Skeletal muscle satellite cell (primary cell): ENCODE data around the gene SMS.

ENCODE experiments used
- H3K27me3 ChIP-seq: 2 replicates; pipeline ENCODE4 v1.7.0; 2013; ENCODE audit warnings: low read length; ENCODE audit not compliant: control insufficient read depth, insufficient read depth
- H3K36me3 ChIP-seq: 2 replicates; pipeline ENCODE4 v1.7.0; 2013; ENCODE audit warnings: mild to moderate bottlenecking, control low read depth, low read length; ENCODE audit not compliant: insufficient read depth
- H3K4me1 ChIP-seq: 2 replicates; pipeline ENCODE4 v1.7.0; 2013; ENCODE audit warnings: low read length; ENCODE audit not compliant: control insufficient read depth, insufficient read depth
- H3K4me2 ChIP-seq: 2 replicates; pipeline ENCODE4 v1.7.0; 2013; ENCODE audit warnings: mild to moderate bottlenecking, low read length
- H3K4me3 ChIP-seq: 2 replicates; pipeline ENCODE4 v1.7.0; 2013; ENCODE audit warnings: low read length
- H3K9ac ChIP-seq: 2 replicates; pipeline ENCODE4 v1.7.0; 2013; ENCODE audit warnings: mild to moderate bottlenecking, low read depth, low read length, moderate library complexity
- H3K9me3 ChIP-seq: replicated peaks from 2 replicates; pipeline ENCODE4 v1.7.0; 2013; ENCODE audit warnings: mild to moderate bottlenecking, control low read depth, low read length

Gene SMS

DNA sequence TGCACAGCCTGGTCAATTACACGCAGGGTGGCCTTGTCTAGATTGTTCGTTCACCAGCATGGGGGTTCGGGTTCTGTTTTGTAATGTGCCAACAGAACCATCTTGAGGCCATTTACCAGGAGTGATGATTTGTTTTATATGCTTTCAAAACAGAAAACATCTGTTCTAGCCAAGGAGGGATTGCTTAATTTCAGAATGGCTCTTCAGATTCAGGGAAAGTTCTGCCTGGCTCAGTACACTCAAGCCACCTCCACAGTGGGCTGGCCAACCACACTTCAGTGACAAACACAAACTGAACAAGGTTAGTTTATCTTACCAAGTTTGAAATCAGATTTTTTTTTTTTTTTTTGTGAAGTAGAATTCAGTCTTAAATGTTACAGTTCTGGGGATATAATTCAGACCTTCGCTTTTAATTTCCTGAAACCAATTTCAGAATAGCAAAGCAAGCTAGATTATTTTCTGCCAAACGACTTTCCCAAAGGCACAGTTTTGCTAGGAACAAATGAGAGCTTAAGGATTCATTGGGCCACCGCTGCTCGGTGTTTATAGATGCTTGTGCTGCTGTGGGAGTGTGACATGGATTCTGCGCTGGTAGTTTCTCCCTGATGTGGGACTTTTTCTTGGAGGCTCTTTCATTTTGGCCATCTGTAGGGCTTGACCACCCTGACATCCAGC lies 23.4 kb downstream of the SMS start:
- peak overlapping the region; percentile 12 for H3K9ac ChIP-seq
- H3K36me3 ChIP-seq: peaks cover 14% of the 10 kb centered on the region
- H3K9me3 ChIP-seq: no peaks in the 10 kb centered on the region
- peak overlapping the region; percentile 56 for H3K4me2 ChIP-seq
- H3K4me1 ChIP-seq: peaks cover 54% of the 10 kb centered on the region
- no peak overlapping the region for H3K4me3 ChIP-seq
- H3K27me3 ChIP-seq: no peaks in the 10 kb centered on the region

DNA sequence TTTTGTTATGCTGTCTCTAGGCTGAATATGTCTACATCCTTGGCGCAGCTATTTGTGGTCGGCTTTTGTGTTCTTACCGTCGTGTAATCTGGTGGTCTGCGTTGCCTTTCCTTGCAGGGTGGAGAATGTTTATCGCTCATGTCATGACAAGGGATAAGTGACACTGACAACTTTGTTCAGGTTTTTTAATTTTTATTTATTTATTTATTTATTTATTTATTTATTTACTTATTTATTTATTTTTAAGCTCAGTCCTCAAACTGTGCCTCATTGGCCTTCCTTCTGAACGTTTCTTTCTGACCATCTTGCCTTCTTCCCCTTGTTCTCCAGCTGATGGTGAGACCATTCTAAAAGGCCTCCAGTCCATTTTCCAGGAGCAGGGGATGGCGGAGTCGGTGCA lies 26.4 kb downstream of the SMS start:
- Histone ChIP-seq H3K27me3 (no peaks in the 10 kb centered on the region), H3K9me3 (no peaks in the 10 kb centered on the region), H3K36me3 (peaks cover 21% of the 10 kb centered on the region), H3K4me3 (no peak overlapping the region), H3K4me1 (peaks cover 26% of the 10 kb centered on the region), H3K9ac (no peak overlapping the region), H3K4me2 (no peak overlapping the region)

- Histone ChIP-seq H3K4me3 (no peak overlapping the region), H3K27me3 (no peaks in the 10 kb centered on the region), H3K9ac (no peak overlapping the region), H3K4me2 (no peak overlapping the region), H3K4me1 (peaks cover 24% of the 10 kb centered on the region), H3K36me3 (peaks cover 28% of the 10 kb centered on the region), H3K9me3 (no peaks in the 10 kb centered on the region)
Observed at GRCh38 chrX:21968333-21968732, 27.8 kb downstream of the SMS start.

DNA sequence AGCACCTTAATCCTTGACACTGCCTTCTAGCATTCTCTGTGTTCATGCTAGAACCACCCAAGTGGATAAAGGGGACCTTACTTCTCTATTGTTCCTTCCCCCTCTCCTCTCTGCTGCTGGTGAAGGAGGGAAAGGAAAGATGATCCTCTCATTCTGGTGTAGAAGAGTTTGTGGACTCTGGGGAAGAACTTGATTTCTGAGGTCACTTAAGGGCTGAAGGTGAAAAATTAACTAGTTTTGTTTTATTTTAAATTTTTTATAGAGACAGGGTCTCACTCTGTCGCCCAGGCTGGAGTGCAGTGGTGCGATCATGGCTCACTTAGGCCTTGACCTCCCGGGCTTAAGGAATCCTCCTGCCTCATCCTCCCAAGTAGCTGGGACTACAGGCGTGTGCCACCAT lies 29.8 kb downstream of the SMS start:
- Histone ChIP-seq H3K27me3 (no peaks in the 10 kb centered on the region), H3K4me1 (peaks cover 29% of the 10 kb centered on the region), H3K36me3 (peaks cover 43% of the 10 kb centered on the region), H3K9ac (no peak overlapping the region), H3K4me3 (no peak overlapping the region), H3K9me3 (no peaks in the 10 kb centered on the region), H3K4me2 (no peak overlapping the region)

GRCh38 chrX:21972046-21972445 lies 31.5 kb downstream of the SMS start:
- H3K9me3 ChIP-seq: no peaks in the 10 kb centered on the region
- peaks cover 54% of the 10 kb centered on the region for H3K36me3 ChIP-seq
- H3K27me3 ChIP-seq: no peaks in the 10 kb centered on the region
- peaks cover 34% of the 10 kb centered on the region for H3K4me1 ChIP-seq
- no peak overlapping the region for H3K9ac ChIP-seq
- H3K4me2 ChIP-seq: no peak overlapping the region
- H3K4me3 ChIP-seq: no peak overlapping the region

GRCh38 chrX:21972721-21973120 lies 32.2 kb downstream of the SMS start:
- Histone ChIP-seq H3K4me1 (peaks cover 34% of the 10 kb centered on the region), H3K9me3 (no peaks in the 10 kb centered on the region), H3K4me3 (no peak overlapping the region), H3K9ac (no peak overlapping the region), H3K36me3 (peaks cover 55% of the 10 kb centered on the region), H3K4me2 (no peak overlapping the region), H3K27me3 (no peaks in the 10 kb centered on the region)

DNA sequence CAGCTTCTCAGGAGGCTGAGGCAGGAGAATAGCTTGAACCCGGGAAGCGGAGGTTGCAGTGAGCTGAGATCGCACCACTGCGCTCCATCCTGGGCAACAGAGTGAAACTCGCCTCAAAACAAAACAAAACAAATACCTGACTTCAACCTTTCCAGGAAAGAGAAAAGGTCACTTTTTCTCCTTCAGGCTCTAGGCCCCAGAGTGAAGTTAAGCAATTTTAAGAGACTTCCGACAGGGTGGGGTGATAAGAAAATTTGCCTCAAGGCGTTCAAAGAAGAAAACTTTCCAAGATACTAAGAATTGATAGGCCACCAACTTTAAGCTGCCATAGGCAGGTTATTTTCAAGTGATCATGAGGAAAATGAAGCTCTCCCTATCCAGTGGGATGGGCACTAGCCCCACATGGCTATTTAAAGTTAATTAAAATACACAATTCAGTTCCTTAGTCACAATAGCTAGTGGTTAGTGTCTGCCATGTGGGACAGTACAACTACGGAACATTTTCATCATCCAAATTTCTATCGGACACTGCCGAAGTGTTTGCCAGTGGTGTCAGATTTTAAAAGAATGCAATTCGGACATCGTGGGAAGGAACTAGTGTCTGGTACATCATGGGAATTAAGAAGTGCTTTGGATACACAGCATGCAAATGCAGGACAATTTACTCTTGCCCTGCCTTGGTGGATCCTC lies 33.0 kb downstream of the SMS start:
- H3K4me2 ChIP-seq: peak overlapping the region; percentile 2
- H3K27me3 ChIP-seq: no peaks in the 10 kb centered on the region
- H3K9ac ChIP-seq: no peak overlapping the region
- H3K4me1 ChIP-seq: peaks cover 34% of the 10 kb centered on the region
- H3K36me3 ChIP-seq: peaks cover 55% of the 10 kb centered on the region
- no peak overlapping the region for H3K4me3 ChIP-seq
- no peaks in the 10 kb centered on the region for H3K9me3 ChIP-seq

DNA sequence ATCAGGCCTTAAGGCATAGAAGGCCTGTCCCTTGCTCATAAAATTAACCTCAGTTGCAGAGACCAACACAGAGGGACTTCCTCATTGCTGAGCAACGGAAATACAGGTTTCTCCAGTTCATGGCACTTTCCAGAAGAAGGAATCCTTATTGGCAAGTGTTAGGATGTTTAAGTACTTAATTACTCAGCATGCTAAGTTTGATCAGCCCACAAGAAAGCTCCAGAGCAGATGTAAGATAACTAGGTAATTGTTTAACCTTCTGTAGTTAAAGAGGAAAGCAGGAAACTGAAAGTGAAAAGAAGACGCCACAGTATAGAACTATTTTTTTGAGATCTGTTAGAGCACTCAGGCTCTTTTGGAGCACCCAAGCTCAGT lies 33.5 kb downstream of the SMS start:
- H3K4me3 ChIP-seq: no peak overlapping the region
- H3K9ac ChIP-seq: peak overlapping the region; percentile 8
- H3K4me1 ChIP-seq: peaks cover 34% of the 10 kb centered on the region
- H3K4me2 ChIP-seq: peak overlapping the region; percentile 2
- no peaks in the 10 kb centered on the region for H3K27me3 ChIP-seq
- H3K36me3 ChIP-seq: peaks cover 51% of the 10 kb centered on the region
- H3K9me3 ChIP-seq: no peaks in the 10 kb centered on the region

- H3K27me3 ChIP-seq: no peaks in the 10 kb centered on the region
- H3K9me3 ChIP-seq: no peaks in the 10 kb centered on the region
- H3K4me3 ChIP-seq: no peak overlapping the region
- peak overlapping the region; percentile 24 for H3K9ac ChIP-seq
- no peak overlapping the region for H3K4me2 ChIP-seq
- H3K36me3 ChIP-seq: peaks cover 44% of the 10 kb centered on the region
- peaks cover 34% of the 10 kb centered on the region for H3K4me1 ChIP-seq
Observed at GRCh38 chrX:21975242-21975641, 34.7 kb downstream of the SMS start.

DNA sequence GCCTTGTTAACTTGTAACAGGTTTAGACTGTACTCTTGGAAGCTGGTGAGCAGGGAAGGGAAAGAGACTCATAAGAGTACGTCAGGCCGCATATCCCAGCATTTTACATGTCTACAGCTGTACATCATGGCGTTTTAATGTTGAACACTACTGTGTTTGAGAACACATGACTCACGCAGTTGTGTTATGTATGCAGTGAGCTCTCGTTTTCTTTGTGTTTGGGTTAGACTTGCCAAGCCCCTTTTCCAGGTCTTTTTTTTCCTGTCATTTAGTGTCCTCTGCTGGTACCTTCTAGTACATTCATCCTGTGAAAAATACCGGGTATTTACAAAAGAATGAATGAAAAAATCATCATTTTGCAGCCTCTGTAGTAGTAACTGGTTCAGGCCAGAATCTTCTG lies 35.3 kb downstream of the SMS start:
- H3K4me3 ChIP-seq: no peak overlapping the region
- no peaks in the 10 kb centered on the region for H3K27me3 ChIP-seq
- H3K9ac ChIP-seq: peak overlapping the region; percentile 24
- H3K9me3 ChIP-seq: no peaks in the 10 kb centered on the region
- no peak overlapping the region for H3K4me2 ChIP-seq
- peaks cover 34% of the 10 kb centered on the region for H3K4me1 ChIP-seq
- peaks cover 44% of the 10 kb centered on the region for H3K36me3 ChIP-seq

DNA sequence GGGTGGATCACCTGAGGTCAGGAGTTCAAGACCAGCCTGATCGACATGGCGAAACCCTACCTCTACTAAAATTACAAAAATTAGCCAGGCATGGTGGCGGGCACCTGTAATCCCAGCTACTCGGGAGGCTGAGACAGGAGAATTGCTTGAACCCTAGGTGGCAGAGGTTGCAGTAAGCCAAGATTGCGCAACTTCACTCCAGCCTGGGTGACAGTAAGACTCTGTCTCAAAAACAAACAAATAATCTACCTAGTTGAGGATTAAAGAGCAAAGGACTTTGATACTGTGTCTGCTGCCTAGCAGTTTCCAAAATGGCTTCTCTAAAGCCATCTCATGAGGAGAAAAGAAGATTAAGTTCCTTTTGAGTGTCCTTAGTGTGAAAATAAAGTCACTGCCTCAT lies 37.8 kb downstream of the SMS start:
- Histone ChIP-seq H3K9ac (no peak overlapping the region), H3K4me1 (peaks cover 20% of the 10 kb centered on the region), H3K9me3 (no peaks in the 10 kb centered on the region), H3K36me3 (peaks cover 38% of the 10 kb centered on the region), H3K4me3 (no peak overlapping the region), H3K4me2 (no peak overlapping the region), H3K27me3 (no peaks in the 10 kb centered on the region)

GRCh38 chrX:21982311-21982710 lies 41.8 kb downstream of the SMS start:
- H3K4me1 ChIP-seq: no peaks in the 10 kb centered on the region
- no peaks in the 10 kb centered on the region for H3K9me3 ChIP-seq
- H3K4me3 ChIP-seq: no peak overlapping the region
- H3K36me3 ChIP-seq: peaks cover 21% of the 10 kb centered on the region
- H3K4me2 ChIP-seq: no peak overlapping the region
- no peaks in the 10 kb centered on the region for H3K27me3 ChIP-seq
- no peak overlapping the region for H3K9ac ChIP-seq
